Measurements from ENCODE around the gene RGL1. TPM values are rescaled to one million over a fixed set of nuclear protein-coding genes. Genes with fewer than 3 reads are reported as not detected.

The RGL1 gene
- total RNA-seq, 1 donor from 2014 or later: 1.7 TPM

DNA sequence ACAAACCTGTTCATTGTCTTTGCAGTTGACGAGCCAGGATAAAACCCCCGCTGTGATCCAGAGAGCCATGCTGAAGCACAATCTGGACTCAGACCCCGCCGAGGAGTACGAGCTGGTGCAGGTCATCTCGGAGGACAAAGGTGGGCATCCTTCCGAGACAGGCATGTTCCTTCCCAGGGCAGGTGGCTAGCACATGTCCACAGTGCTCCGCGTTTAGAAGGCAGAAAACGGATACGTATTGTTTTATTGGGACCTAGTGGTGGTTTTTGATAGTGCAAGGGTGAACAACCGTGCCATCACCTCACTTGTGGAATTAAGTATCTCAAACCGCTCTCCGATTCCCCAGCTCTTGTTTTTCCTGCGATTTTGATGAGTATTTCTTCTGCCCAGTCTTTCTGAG is 117.3 kb downstream of the RGL1 start:
- Mint-ChIP-seq H3K27me3 (no peaks in the 10 kb centered on the region), H3K9me3 (no peaks in the 10 kb centered on the region), H3K4me1 (no peaks in the 10 kb centered on the region), H3K36me3 (ENCODE audit: low read depth) (peaks cover 6% of the 10 kb centered on the region), H3K4me3 (no peak overlapping the region), H3K27ac (no peak overlapping the region)
- intact Hi-C loops (cut with micrococcal nuclease): no loop called here
- DNase-seq: no peak

DNA sequence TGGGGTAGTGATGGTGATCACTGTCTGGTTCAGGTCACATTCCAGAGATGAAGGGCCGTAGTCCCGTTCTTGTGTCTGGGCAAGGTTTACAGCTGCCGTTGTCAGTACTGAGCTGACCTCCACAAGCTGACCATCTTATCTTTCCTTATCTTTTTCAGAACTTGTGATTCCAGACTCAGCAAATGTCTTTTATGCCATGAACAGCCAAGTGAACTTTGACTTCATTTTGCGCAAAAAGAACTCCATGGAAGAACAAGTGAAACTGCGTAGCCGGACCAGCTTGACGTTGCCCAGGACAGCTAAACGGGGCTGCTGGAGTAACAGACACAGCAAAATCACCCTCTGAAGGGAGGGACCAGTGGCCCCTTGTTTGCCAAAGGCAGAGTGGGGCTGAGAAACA is 121.0 kb downstream of the RGL1 start:
- Mint-ChIP-seq H3K27me3 (no peaks in the 10 kb centered on the region), H3K9me3 (no peaks in the 10 kb centered on the region)

DNA sequence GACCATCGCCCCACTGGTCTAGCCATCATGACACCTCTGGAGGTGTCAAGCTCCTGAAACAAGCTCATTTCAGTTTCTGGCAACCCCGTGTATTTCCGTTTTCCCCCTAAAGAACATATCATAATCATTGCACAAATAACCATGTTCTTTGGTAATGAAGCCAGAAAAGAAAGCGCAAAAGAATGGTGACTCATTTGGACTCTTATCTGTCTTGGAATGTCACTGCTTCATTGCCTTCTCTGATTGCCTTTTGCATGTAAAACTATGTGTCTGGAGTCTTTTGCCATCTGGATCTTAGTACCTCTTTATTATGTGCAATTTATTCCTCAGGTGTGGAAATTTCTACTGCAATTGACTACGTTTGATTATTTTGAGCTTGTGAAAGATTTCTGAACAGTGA is 122.1 kb downstream of the RGL1 start:
- H3K9me3 Mint-ChIP-seq: no peaks in the 10 kb centered on the region
- no peak for DNase-seq
- H3K27ac Mint-ChIP-seq: no peak overlapping the region
- intact Hi-C loops (cut with micrococcal nuclease): no loop called here
- H3K27me3 Mint-ChIP-seq: no peaks in the 10 kb centered on the region
- H3K4me3 Mint-ChIP-seq: no peak overlapping the region
- H3K36me3 Mint-ChIP-seq (ENCODE audit: low read depth): peaks cover 6% of the 10 kb centered on the region
- no peaks in the 10 kb centered on the region for H3K4me1 Mint-ChIP-seq

More for the DNA sequence above, 121.0 kb downstream of the RGL1 start:
- intact Hi-C loops (cut with micrococcal nuclease): no loop called here
- peaks cover 6% of the 10 kb centered on the region for H3K36me3 Mint-ChIP-seq (ENCODE audit: low read depth)
- DNase-seq: no peak
- H3K4me3 Mint-ChIP-seq: no peak overlapping the region
- no peak overlapping the region for H3K27ac Mint-ChIP-seq
- H3K4me1 Mint-ChIP-seq: no peaks in the 10 kb centered on the region

DNA sequence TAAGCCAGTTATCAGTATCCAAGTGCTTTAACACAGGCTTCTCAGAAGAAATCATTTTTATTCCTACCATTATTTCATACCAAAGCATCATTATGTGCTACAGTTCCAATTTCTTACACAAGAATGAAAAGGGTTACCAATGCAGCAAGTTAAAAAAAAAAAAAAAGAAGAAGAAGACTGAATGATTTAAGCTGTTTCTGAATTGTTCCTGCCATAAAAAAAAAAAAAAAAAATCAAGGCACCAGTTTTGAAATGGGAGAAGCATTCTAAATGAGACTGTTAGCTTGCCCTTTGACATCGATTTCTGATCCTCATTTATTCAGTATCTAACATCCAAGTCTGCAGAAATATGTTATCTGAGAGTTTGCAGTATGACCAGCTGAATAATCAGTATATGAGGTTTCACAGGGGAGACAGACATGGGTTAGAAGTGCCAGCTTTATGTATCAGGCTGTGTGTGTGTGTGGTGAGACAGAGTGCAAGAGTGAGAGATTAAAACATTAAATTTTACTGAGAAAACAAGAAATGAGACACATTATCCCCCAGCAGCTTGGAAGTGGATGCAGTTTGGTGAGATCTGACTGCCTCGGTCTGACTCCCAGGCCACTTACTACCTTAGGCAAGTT is 126.8 kb downstream of the RGL1 start:
- Mint-ChIP-seq H3K4me1 (peaks cover 9% of the 10 kb centered on the region), H3K9me3 (no peaks in the 10 kb centered on the region), H3K27me3 (no peaks in the 10 kb centered on the region), H3K27ac (no peak overlapping the region), H3K36me3 (ENCODE audit: low read depth) (no peaks in the 10 kb centered on the region), H3K4me3 (no peak overlapping the region)
- DNase-seq: no peak
- intact Hi-C loops (cut with micrococcal nuclease): no loop called here

DNA sequence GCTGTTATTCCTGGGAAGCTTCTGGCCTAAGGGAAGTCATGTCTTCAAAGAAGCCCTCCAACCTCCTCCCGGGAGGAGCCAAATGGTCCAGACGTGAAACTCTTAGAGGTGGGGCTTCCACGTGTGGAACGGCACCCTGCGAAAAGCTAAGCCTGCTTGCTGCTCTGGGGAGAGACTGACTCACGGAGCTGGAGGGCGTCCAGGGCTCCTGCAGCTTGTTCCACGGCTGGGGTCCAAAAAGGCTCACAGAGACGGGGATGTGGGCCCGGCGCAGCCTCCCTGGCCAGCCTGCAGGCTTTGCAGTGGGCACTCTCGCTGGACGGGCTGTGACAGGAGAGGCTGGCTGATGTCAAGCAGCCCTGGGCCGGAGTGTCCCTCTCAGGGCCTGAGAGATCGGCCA is 127.5 kb downstream of the RGL1 start:
- intact Hi-C loops (cut with micrococcal nuclease): no loop called here
- Mint-ChIP-seq H3K27me3 (no peaks in the 10 kb centered on the region), H3K27ac (no peak overlapping the region), H3K4me1 (peaks cover 9% of the 10 kb centered on the region), H3K36me3 (ENCODE audit: low read depth) (no peaks in the 10 kb centered on the region), H3K4me3 (no peak overlapping the region), H3K9me3 (no peaks in the 10 kb centered on the region)
- no peak for DNase-seq

DNA sequence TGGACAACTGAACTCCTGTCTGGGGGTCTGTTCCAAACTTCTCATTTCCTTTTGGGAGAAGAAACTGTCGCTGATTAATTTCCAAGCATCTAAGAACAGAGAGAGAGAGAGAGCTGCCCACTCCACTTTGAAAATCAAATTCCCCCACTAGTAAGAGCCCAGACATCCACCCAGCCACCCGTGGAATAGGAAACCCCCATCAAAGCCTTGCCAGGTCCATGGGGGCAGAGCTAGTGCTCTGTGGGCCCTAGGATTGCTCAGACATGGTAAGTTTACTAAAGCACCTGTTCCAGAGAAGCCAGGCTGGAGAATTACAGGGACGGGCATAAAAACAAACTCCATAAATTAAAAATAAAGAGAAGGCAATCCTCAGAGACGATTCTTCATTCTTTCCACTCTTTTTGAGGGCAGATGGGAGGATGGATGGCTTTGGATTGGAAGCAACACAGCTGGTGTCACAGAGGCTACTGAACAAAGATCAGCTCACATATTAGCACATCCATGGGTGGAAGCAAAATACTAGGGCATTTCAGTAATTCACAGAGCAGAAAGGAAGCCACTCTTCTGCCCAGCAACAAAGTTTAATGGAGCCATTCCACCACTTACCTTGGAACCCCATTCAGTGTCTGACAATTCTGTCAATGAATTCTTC is 128.7 kb downstream of the RGL1 start:
- peaks cover 9% of the 10 kb centered on the region for H3K4me1 Mint-ChIP-seq
- H3K36me3 Mint-ChIP-seq (ENCODE audit: low read depth): no peaks in the 10 kb centered on the region
- H3K27me3 Mint-ChIP-seq: no peaks in the 10 kb centered on the region
- intact Hi-C loops (cut with micrococcal nuclease): no loop called here
- H3K9me3 Mint-ChIP-seq: no peaks in the 10 kb centered on the region
- no peak overlapping the region for H3K4me3 Mint-ChIP-seq
- no peak overlapping the region for H3K27ac Mint-ChIP-seq
- no peak for DNase-seq

DNA sequence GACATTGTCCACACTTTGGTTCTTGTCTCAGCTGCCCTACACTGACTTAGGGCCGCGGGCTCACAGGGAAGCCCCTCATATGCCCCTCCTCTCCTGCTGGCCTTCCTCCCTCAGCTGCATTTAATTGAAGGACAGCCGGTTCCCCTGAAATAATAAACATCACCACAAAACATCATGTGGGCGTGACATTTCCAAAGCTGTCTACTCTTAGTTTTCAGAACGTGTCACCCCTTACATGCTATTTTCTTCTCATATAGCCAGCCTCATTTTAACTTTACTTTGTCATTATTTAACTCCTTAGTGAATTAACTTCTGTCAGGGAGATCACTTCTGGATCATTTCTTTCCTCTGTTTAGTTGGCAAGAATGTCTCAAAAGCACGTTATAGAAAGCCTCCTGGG is 129.4 kb downstream of the RGL1 start:
- Mint-ChIP-seq H3K27me3 (no peaks in the 10 kb centered on the region), H3K27ac (peak overlapping the region; percentile 30), H3K9me3 (no peaks in the 10 kb centered on the region), H3K4me1 (peaks cover 9% of the 10 kb centered on the region), H3K36me3 (ENCODE audit: low read depth) (no peaks in the 10 kb centered on the region), H3K4me3 (no peak overlapping the region)
- no peak for DNase-seq
- intact Hi-C loops (cut with micrococcal nuclease): no loop called here

DNA sequence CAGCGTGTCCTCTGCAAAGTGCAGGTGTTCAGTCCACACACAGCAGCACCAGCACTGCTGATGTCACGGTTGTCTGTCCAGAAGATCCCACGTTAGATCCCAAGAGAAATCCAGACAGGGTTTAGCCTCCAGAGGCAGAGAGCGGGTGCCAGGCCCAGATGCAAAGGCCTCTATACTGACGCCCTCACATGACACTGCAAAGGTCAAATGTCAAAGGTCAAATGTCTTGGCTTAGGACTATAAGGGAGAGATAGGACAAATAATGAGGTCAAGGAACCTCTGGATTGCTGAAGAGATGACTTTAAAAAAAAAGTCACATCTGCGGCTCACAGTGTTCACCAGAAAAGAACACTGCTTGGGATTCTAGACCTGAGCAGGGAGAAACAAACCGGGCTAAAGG is 131.1 kb downstream of the RGL1 start:
- H3K9me3 Mint-ChIP-seq: no peaks in the 10 kb centered on the region

DNA sequence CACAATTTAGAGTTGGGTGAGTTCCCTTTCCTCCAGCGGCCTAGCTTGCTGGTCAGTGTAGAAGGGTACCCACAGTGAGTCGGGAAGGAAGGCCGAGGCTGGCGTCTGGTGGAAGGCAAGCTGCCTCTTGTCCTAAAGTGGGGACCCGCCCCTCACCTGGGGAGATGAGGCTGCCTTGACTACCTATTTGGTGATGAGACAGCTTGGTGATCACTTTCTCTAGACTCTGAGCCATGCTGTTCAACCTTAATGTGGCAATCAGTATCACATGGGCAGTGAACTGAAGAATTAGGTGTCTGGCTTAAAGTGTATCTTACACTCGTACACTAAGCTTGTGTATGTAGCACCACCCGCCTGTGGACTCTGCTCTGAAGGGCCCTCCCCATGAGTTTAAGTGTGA is 131.9 kb downstream of the RGL1 start:
- H3K27ac Mint-ChIP-seq: no peak overlapping the region
- no peak overlapping the region for H3K4me3 Mint-ChIP-seq
- no peaks in the 10 kb centered on the region for H3K36me3 Mint-ChIP-seq (ENCODE audit: low read depth)
- H3K9me3 Mint-ChIP-seq: no peaks in the 10 kb centered on the region
- H3K27me3 Mint-ChIP-seq: peaks cover 3% of the 10 kb centered on the region
- intact Hi-C loops (cut with micrococcal nuclease): no loop called here
- DNase-seq: no peak
- peaks cover 9% of the 10 kb centered on the region for H3K4me1 Mint-ChIP-seq

More for the DNA sequence above, 131.1 kb downstream of the RGL1 start:
- H3K36me3 Mint-ChIP-seq (ENCODE audit: low read depth): no peaks in the 10 kb centered on the region
- DNase-seq: no peak
- H3K27ac Mint-ChIP-seq: no peak overlapping the region
- no peaks in the 10 kb centered on the region for H3K27me3 Mint-ChIP-seq
- no peak overlapping the region for H3K4me3 Mint-ChIP-seq
- peaks cover 9% of the 10 kb centered on the region for H3K4me1 Mint-ChIP-seq
- intact Hi-C loops (cut with micrococcal nuclease): no loop called here

DNA sequence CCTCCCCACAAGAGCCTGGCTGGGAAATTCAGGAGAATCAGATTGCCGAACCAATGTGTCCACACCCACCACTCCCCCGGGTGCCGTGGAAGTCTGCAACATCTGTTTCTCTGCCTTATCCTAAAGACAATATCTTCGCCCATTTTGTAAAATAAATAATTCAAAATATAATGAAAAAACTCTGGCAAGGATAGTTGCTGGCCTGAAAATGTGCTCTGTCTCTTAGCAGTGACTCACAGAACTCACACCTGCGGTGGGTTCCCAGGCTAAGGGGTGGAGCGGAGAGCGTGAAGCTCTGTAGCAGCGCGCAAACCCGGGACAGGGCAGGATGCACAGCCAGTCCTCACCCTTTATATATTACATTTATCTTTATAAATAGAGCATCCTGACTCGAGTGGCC is 132.7 kb downstream of the RGL1 start:
- Mint-ChIP-seq H3K4me1 (peaks cover 9% of the 10 kb centered on the region), H3K4me3 (no peak overlapping the region), H3K9me3 (no peaks in the 10 kb centered on the region), H3K27me3 (peaks cover 3% of the 10 kb centered on the region), H3K36me3 (ENCODE audit: low read depth) (no peaks in the 10 kb centered on the region), H3K27ac (no peak overlapping the region)
- intact Hi-C loops (cut with micrococcal nuclease): no loop called here
- no peak for DNase-seq

DNA sequence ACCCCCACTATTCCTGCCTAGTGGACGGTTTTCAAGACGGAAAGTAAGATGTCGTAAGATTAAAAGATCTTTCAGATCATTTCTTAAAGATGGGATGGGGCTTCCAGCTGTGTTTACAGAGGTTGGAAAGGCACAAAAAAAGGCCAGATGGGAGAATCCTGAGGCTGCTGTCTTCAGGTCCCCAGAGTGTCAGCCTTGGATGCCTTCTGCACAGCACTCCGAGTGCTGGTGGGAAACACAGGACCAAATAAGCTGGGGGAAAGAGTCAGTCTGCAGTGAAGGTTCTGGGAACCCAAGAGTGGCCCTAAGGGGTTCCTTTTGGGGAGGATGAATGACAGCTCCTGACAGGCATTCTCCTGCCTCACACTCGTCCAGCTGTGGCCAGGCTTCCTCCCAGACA is 136.1 kb downstream of the RGL1 start:
- Mint-ChIP-seq H3K27me3 (peaks cover 5% of the 10 kb centered on the region), H3K4me3 (no peak overlapping the region), H3K36me3 (ENCODE audit: low read depth) (no peaks in the 10 kb centered on the region), H3K4me1 (peaks cover 3% of the 10 kb centered on the region), H3K27ac (no peak overlapping the region), H3K9me3 (no peaks in the 10 kb centered on the region)
- DNase-seq: no peak
- intact Hi-C loops (cut with micrococcal nuclease): no loop called here

DNA sequence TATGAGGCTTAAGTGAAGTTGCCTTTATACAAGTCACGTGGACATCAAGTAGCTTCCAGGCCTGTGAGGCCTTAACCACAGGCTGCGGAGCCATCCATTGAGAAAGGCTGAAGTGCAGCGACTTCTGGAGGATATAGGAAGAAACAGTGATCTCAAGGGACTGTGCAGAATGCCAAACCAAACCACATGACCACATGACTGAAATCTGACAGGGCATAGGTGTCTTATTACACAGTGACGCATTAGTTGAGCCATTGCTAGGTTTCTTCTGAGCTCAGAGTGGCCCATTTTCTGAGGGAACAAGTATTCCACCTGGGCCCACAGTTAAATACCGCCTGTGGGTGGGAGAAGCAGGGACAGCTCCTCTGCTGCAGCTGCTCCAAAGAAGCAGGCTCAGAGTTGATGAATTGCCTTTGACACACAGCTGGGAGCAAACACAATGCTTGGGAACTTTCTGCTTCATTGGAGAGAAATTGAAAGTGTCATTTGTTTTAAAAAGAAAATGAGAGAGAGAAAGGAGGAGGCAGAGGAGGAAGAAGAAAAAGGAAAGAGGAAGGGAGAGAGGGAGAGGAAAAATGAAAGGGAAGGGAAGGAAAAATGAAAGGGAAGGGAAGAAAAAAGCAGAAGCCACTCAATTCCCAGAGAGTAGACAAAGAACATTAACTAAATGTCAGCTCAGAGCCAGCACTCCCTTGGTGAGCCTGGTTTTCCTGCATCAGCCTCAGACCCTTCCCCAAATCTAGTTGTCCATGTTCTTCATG is 138.2 kb downstream of the RGL1 start:
- no peak overlapping the region for H3K4me3 Mint-ChIP-seq
- peaks cover 3% of the 10 kb centered on the region for H3K4me1 Mint-ChIP-seq
- DNase-seq: no peak
- no peak overlapping the region for H3K27ac Mint-ChIP-seq
- no peaks in the 10 kb centered on the region for H3K9me3 Mint-ChIP-seq
- intact Hi-C loops (cut with micrococcal nuclease): no loop called here
- H3K36me3 Mint-ChIP-seq (ENCODE audit: low read depth): no peaks in the 10 kb centered on the region
- peaks cover 7% of the 10 kb centered on the region for H3K27me3 Mint-ChIP-seq

DNA sequence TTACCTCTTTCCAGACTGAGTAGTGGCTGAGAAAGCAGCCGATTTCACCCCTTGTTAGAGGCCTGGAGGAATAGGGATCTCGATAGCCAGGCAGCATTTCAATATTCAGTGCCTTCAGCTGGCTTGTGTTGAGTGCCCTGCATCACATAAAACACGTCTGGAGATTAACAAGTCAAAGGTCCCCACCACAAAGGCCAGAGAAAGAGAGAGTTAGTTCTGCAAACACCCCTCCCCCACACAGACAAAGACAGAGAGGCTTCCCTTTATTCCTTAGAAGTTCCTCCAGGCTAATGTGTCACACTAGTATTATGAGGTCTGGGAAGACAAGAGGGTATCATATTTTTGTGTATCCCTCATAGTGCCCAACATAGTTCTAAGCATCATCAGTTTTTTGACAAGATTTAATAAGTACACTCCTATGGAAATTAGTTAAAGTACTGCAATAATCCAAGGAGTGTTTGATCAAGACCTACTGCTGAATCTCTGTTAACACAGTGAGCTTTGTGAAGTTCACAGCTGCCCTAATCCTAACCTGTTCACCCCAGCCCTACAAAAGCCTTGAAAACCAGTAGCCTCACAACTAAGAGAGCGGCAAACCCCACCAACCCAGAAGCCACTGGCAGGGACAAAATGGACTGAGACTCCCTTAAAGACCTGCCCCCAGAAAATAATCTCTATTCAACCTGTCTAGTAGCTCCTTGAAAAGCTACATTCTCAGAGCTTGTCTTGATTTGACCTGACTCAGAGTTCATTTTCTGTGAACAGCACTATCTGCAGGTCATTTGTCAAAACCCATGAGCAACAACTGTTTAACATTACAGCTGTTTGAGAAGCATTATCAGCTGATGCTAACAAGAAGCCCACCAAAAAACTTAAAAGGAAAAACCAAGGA is 140.8 kb downstream of the RGL1 start:
- Mint-ChIP-seq H3K27me3 (peaks cover 10% of the 10 kb centered on the region), H3K9me3 (peaks cover 6% of the 10 kb centered on the region), H3K4me3 (no peak overlapping the region), H3K27ac (no peak overlapping the region), H3K4me1 (peaks cover 3% of the 10 kb centered on the region), H3K36me3 (ENCODE audit: low read depth) (no peaks in the 10 kb centered on the region)
- intact Hi-C loops (cut with micrococcal nuclease): no loop called here
- DNase-seq: no peak

DNA sequence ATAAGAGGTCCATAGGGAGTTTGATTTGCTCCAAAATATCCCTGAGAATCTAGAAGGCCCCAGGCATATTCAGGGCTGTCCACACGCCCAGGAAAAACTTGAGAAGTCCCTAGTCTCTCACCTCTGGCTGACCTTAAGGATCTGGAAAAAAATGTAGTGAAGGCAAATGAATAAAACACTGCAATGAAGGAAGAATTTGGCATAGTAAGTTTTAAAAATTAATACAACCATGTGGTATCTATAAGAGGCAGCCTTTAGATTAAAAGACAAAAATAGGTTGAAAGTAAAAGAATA is 141.3 kb downstream of the RGL1 start:
- Mint-ChIP-seq H3K9me3 (peaks cover 11% of the 10 kb centered on the region), H3K36me3 (ENCODE audit: low read depth) (no peaks in the 10 kb centered on the region), H3K27ac (no peak overlapping the region), H3K27me3 (peaks cover 12% of the 10 kb centered on the region), H3K4me3 (no peak overlapping the region), H3K4me1 (peaks cover 3% of the 10 kb centered on the region)
- no peak for DNase-seq
- intact Hi-C loops (cut with micrococcal nuclease): no loop called here
